Measurements from ENCODE around the gene TTK. TPM values are rescaled to one million over a fixed set of nuclear protein-coding genes. Genes with fewer than 3 reads are reported as not detected.

TTK gene
- total and polyA plus RNA-seq, 2 donors from 2014 or later, result 0.13 to 0.79 TPM

- Histone ChIP-seq H3K4me3 (ENCODE audit: low read length in 3 of 3) (peak overlapping the region in 1 of 3 donors; percentile 12), H3K27me3 (ENCODE audit: control insufficient read depth, insufficient read depth, low read length) (no peaks in the 10 kb centered on the region), H3K9ac (ENCODE audit: low read length in 3 of 3) (no peak overlapping the region), H3K36me3 (ENCODE audit: control insufficient read depth in 2 of 3, insufficient read depth in 3 of 3, low read length in 3 of 3) (peaks cover 0 to 2% (median 0%) of the 10 kb centered on the region in 3 donors), H3K4me1 (ENCODE audit: control insufficient read depth in 2 of 3, insufficient read depth in 2 of 3, low read depth in 1 of 3, low read length in 3 of 3) (no peaks in the 10 kb centered on the region), H3K27ac (ENCODE audit: low read depth in 2 of 2, low read length in 2 of 2) (no peak overlapping the region), H3K9me3 (ENCODE audit: control insufficient read depth in 2 of 3, insufficient read depth in 1 of 3, low read length in 3 of 3) (no peaks in the 10 kb centered on the region)
- no peak for TF ChIP-seq CTCF (IDR thresholded peaks at IDR 0.05; ENCODE audit: borderline replicate concordance, extremely low read depth, insufficient read depth)
- FAIRE-seq (no peak), DNase-seq (no peak)
- intact Hi-C loops (cut with DNase I), result no loop called here
Measured at GRCh38 chr6:80020381-80021120, 16.1 kb downstream of the TTK start.

- DNase-seq, result peak in 1 of 5 donors; percentile 39
- intact Hi-C loops (cut with DNase I), result no loop called here
- TF ChIP-seq CTCF (IDR thresholded peaks at IDR 0.05; ENCODE audit: borderline replicate concordance, extremely low read depth, insufficient read depth), result no peak
- Histone ChIP-seq H3K27ac (ENCODE audit: low read depth in 2 of 2, low read length in 2 of 2) (no peak overlapping the region), H3K36me3 (ENCODE audit: control insufficient read depth in 2 of 3, insufficient read depth in 3 of 3, low read length in 3 of 3) (peaks cover 0 to 2% (median 0%) of the 10 kb centered on the region in 3 donors), H3K9me3 (ENCODE audit: control insufficient read depth in 2 of 3, insufficient read depth in 1 of 3, low read length in 3 of 3) (no peaks in the 10 kb centered on the region), H3K4me3 (ENCODE audit: low read length in 3 of 3) (no peak overlapping the region), H3K9ac (ENCODE audit: low read length in 3 of 3) (no peak overlapping the region), H3K27me3 (ENCODE audit: control insufficient read depth, insufficient read depth, low read length) (no peaks in the 10 kb centered on the region), H3K4me1 (ENCODE audit: control insufficient read depth in 2 of 3, insufficient read depth in 2 of 3, low read depth in 1 of 3, low read length in 3 of 3) (no peaks in the 10 kb centered on the region)
- no peak for FAIRE-seq
Measured at GRCh38 chr6:80021131-80021530, 16.7 kb downstream of the TTK start.

- no peak for FAIRE-seq
- Histone ChIP-seq H3K4me3 (ENCODE audit: low read length in 3 of 3) (no peak overlapping the region), H3K4me1 (ENCODE audit: control insufficient read depth in 2 of 3, insufficient read depth in 2 of 3, low read depth in 1 of 3, low read length in 3 of 3) (no peaks in the 10 kb centered on the region), H3K9ac (ENCODE audit: low read length in 3 of 3) (no peak overlapping the region), H3K9me3 (ENCODE audit: control insufficient read depth in 2 of 3, insufficient read depth in 1 of 3, low read length in 3 of 3) (no peaks in the 10 kb centered on the region), H3K27ac (ENCODE audit: low read depth in 2 of 2, low read length in 2 of 2) (no peak overlapping the region), H3K36me3 (ENCODE audit: control insufficient read depth in 2 of 3, insufficient read depth in 3 of 3, low read length in 3 of 3) (peaks cover 0 to 2% (median 0%) of the 10 kb centered on the region in 3 donors), H3K27me3 (ENCODE audit: control insufficient read depth, insufficient read depth, low read length) (no peaks in the 10 kb centered on the region)
- intact Hi-C loops (cut with DNase I), result no loop called here
- no peak for TF ChIP-seq CTCF (IDR thresholded peaks at IDR 0.05; ENCODE audit: borderline replicate concordance, extremely low read depth, insufficient read depth)
- DNase-seq, result no peak
Measured at GRCh38 chr6:80021591-80021990, 17.1 kb downstream of the TTK start.
